Nephron (organoid): ENCODE results near the gene RAD52.
A peak's percentile ranks its signal among the peaks of the same experiment; 100 is the strongest.

Source experiments
- H3K27ac Mint-ChIP-seq, 3 experiments: 2 replicates each; pipeline ENCODE4 v1.8.0; 2020; ENCODE audit warnings: mixed read lengths in 3 of 3, mild to moderate bottlenecking in 2 of 3, moderate library complexity in 1 of 3
- H3K27me3 Mint-ChIP-seq: 2 replicates; pipeline ENCODE4 v1.8.0; 2021; ENCODE audit warnings: low read depth, mild to moderate bottlenecking, moderate library complexity, mixed read lengths
- H3K36me3 Mint-ChIP-seq: 2 replicates; pipeline ENCODE4 v1.8.0; 2020; ENCODE audit warnings: low read depth, mixed read lengths
- H3K4me1 Mint-ChIP-seq: 2 replicates; pipeline ENCODE4 v1.8.0; 2020; ENCODE audit warnings: mixed read lengths
- H3K4me3 Mint-ChIP-seq, 3 experiments: 2 replicates each; pipeline ENCODE4 v1.8.0; 2020; ENCODE audit warnings: mild to moderate bottlenecking in 3 of 3, mixed read lengths in 3 of 3, moderate library complexity in 2 of 3
- H3K9me3 Mint-ChIP-seq: 2 replicates; pipeline ENCODE4 v1.8.0; 2020; ENCODE audit warnings: mixed read lengths
- CTCF ChIP-seq, 3 experiments: fragments of 200-600 bp; sonication (generic); IDR thresholded peaks; one replicate each; pipeline ENCODE4 v1.5.0; 2021; ENCODE audit warnings: antibody characterized with exemption in 3 of 3; ENCODE audit not compliant: unreplicated experiment in 3 of 3

Gene RAD52

GRCh38 chr12:991350-992333 lies 42.1 kb upstream of the RAD52 start:
- no peaks in the 10 kb centered on the region for H3K9me3 Mint-ChIP-seq
- H3K36me3 Mint-ChIP-seq: no peaks in the 10 kb centered on the region
- peak overlapping the region; percentile 91 to 99 (median 97) for H3K4me3 Mint-ChIP-seq
- no peaks in the 10 kb centered on the region for H3K27me3 Mint-ChIP-seq
- H3K4me1 Mint-ChIP-seq: peaks cover 35% of the 10 kb centered on the region
- no peak for TF ChIP-seq CTCF (IDR thresholded peaks at IDR 0.05; ENCODE audit: unreplicated experiment in 3 of 3)
- H3K27ac Mint-ChIP-seq: peak overlapping the region; percentile 88 to 96 (median 90)

GRCh38 chr12:990661-991349 lies 41.3 kb upstream of the RAD52 start, which contains the start of gene ERC1:
Gene ERC1 (plus strand): TSS chr12:991223. CDS start chr12:1027904, 36,681 bp downstream.
- no peaks in the 10 kb centered on the region for H3K9me3 Mint-ChIP-seq

GRCh38 chr12:989751-990660 lies 40.5 kb upstream of the RAD52 start:
- H3K27ac Mint-ChIP-seq: peak overlapping the region; percentile 98 to 99 (median 98)
- H3K36me3 Mint-ChIP-seq: no peaks in the 10 kb centered on the region
- no peak for TF ChIP-seq CTCF (IDR thresholded peaks at IDR 0.05; ENCODE audit: unreplicated experiment in 3 of 3)

More at GRCh38 chr12:990661-991349, 41.3 kb upstream of the RAD52 start, which contains the start of gene ERC1:
- no peaks in the 10 kb centered on the region for H3K27me3 Mint-ChIP-seq
- H3K27ac Mint-ChIP-seq: peak within 1 kb of the TSS; percentile 98 to 99 (median 98)
- peaks cover 35% of the 10 kb centered on the region for H3K4me1 Mint-ChIP-seq
- H3K36me3 Mint-ChIP-seq: no peaks in the 10 kb centered on the region
- H3K4me3 Mint-ChIP-seq: peak within 1 kb of the TSS; percentile 91 to 99 (median 97)
- peak in 1 of 3 experiments; percentile 9 for TF ChIP-seq CTCF (IDR thresholded peaks at IDR 0.05; ENCODE audit: unreplicated experiment in 3 of 3)

GRCh38 chr12:989051-989450 lies 39.6 kb upstream of the RAD52 start:
- Mint-ChIP-seq H3K4me3 (peak overlapping the region; percentile 91 to 96 (median 95)), H3K36me3 (peaks cover under 1% of the 10 kb centered on the region), H3K27me3 (no peaks in the 10 kb centered on the region), H3K9me3 (no peaks in the 10 kb centered on the region), H3K4me1 (peaks cover 35% of the 10 kb centered on the region), H3K27ac (peak overlapping the region; percentile 68 to 99 (median 98))
- no peak for TF ChIP-seq CTCF (IDR thresholded peaks at IDR 0.05; ENCODE audit: unreplicated experiment in 3 of 3)

More at GRCh38 chr12:989751-990660, 40.5 kb upstream of the RAD52 start:
- Mint-ChIP-seq H3K9me3 (no peaks in the 10 kb centered on the region), H3K4me3 (peak overlapping the region; percentile 91 to 96 (median 95)), H3K4me1 (peaks cover 35% of the 10 kb centered on the region), H3K27me3 (no peaks in the 10 kb centered on the region)

- Mint-ChIP-seq H3K9me3 (no peaks in the 10 kb centered on the region), H3K27ac (peak overlapping the region; percentile 68 to 99 (median 98)), H3K27me3 (no peaks in the 10 kb centered on the region), H3K4me1 (peaks cover 35% of the 10 kb centered on the region), H3K36me3 (peaks cover 5% of the 10 kb centered on the region), H3K4me3 (peak overlapping the region; percentile 91 to 96 (median 95))
- TF ChIP-seq CTCF (IDR thresholded peaks at IDR 0.05; ENCODE audit: unreplicated experiment in 3 of 3): no peak
These were observed 39.2 kb upstream of the RAD52 start for GRCh38 chr12:988646-989045.
